Stimulated activated CD4-positive, alpha-beta T cell treated with anti-CD3 and anti-CD28 coated beads, Interleukin-1b, Interleukin-23, amount 100 ng/mL, for 4 hours (primary cell): ENCODE results near the gene TMEM50A.
"Not testable (repeated sequence)": the region's sequence is repeated elsewhere in the genome, so short reads cannot be mapped to it uniquely, and the experiment has no call there.

Source experiments
- DNase-seq, 2 donors: peaks; one replicate each; pipeline ENCODE4 v3.0.0-alpha.2; 2020; ENCODE audit warnings: low read depth in 2 of 2

Gene TMEM50A

DNA sequence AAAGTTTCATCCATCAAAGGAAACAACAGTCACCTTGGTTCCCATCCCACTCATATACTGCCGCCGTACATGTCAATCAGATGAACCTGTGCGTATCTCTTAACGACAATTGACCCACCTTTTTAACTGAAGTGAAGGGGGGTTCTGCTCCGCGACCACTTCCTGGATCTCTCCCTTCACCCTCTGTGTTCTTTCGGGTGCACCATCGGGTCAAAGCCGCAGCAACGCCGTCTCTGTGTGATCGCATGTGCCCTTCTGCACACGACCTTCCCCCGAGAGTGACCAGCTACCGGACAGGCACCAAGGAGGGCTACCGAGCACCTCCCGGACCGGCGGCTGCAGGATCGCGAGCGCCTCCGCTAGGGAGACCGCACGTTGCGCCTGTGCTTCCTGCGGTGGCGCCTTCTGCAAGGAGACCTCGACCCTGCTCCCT is 1.2 kb upstream of the TMEM50A start:
- not testable (repeated sequence) for DNase-seq

DNA sequence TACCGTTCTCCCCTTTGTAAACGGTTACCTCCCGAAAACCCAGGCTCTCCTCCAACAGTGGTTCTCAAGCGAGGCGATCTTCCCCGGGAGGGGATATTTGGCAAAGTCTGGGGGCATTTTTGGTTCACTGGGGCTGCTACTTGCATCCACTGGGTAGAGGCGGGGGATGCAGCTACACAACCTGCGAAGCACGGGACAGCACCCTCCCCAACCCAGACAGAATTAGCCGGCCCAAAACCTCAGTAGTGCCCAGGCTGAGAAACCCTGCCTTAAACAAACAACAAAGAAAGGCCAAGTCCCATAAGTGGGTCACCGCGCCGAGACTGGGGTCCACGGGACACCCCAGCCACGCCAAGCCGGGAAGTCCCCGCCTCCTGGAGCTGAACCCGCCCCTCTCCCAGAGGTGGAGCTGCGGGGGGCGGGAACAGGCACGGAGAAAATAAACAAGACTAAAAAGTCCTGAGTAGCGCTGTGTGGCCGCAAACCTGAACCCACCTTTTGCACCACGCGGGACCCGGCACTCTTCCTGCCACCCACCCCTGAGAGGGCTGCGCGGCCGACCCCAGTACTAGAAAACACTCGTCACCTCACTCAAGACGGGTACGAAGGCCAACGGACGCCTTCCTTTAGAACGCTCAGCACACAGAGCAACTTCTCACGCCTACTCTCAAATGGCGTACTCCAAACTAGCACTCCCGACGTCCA is 499 bp upstream of the TMEM50A start:
- not testable (repeated sequence) for DNase-seq

DNA sequence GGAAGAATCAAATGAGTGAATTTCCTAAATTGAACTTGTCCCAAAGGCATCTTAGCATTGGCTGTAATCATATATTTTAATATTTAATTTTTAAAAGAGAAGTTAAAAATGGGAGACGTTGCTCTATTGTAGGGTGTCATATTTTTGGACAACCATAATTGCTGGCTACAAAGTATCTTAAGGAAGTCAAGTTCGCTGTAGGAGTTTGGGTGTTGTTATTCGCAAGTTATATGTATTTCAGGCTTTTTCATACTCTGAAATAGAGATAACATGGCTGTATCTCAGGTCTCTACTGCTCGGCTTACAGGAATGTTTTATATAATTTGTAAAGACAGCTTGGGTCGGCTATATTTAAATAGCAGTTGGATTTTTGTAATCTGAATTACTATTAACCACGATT is 852 bp downstream of the TMEM50A start:
- no peak for DNase-seq

DNA sequence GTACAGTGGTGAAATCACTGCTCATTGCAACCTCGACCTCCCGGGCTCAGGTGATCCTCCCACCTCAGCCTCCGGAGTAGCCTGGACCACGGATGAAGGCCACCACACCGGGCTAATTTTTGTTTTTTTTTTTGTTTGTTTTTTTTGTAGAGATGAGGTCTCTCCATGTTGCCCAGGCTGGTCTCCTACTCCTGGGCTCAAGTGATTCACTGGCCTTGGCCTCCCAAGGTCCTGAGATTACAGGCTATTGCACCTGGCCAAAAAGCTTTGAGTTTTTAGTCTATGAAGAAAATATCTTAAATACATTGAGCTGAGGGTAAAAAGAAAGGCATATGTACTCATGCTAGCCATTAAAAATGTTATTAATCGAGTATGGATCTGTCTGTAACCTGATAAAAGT is 3.6 kb downstream of the TMEM50A start:
- no peak for DNase-seq

DNA sequence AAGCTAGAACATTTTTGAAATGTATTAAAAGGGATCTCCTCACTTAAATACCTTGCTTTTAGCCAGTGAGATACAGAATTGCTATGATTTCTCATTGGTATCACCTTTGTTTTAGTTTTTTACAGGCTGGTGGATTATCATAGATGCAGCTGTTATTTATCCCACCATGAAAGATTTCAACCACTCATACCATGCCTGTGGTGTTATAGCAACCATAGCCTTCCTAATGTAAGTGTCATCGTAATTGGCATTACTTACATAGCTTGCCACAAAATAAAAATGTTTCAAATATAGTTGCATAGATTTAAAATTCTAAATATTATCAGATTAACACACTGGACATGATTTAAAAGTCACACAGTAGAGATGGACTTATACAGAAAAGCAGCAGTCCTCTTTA is 4.7 kb downstream of the TMEM50A start:
- DNase-seq, result no peak

DNA sequence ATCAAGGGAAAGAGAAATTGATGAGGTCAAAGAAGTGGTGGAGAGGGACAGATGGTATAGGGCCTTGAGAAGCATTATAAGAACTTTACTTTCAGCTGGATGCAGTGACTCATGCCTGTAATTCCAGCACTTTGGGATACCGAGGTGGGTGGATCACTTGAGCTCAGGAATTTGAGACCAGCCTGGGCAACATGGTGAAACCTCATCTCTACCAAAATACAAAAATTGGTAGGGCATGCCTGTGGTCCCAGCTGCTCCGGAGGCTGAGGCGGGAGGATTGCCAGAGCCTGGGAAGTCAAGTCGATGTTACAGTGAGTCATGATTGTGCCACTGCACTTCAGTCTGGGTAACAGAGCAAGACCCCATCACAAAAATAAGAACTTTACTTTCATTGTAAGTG is 5.7 kb downstream of the TMEM50A start:
- DNase-seq, result no peak

DNA sequence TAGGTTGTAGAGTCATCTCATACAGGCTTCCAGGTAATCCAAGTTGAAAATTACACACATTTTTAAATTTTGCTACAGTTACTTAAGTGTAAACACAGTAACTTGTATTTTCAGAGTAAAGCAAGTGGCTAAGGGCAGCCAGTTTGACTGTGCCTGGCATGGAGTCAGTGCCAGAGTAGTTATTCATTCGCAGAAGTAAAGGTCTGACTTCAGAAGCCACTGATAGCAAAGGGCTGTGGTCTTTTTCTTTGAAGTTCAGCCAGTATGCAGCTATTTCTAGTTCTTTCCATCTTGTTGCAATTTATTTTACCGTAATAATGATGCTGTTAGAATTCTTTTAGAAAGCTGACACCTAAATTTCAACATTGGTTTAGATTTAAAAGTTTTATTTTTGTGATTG is 9.4 kb downstream of the TMEM50A start:
- DNase-seq, result no peak

DNA sequence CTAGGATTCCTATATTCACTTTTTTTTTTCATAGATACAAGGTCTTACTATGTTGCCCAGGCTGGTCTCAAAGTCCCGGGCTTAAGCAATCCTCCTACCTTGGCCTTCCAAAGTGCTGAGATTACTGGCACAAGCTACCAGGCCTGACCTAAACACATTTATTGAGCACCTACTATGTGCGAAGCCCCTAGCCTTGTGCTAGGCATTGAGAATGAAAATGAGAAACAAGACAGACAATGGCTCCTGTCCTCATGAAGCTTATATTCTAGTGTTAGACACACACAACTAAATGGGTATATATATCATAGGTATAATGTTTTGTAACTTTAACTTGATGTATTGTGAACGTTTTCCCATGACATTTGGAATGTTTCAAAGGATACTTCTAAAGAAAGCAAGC is 11.5 kb downstream of the TMEM50A start:
- no peak for DNase-seq

DNA sequence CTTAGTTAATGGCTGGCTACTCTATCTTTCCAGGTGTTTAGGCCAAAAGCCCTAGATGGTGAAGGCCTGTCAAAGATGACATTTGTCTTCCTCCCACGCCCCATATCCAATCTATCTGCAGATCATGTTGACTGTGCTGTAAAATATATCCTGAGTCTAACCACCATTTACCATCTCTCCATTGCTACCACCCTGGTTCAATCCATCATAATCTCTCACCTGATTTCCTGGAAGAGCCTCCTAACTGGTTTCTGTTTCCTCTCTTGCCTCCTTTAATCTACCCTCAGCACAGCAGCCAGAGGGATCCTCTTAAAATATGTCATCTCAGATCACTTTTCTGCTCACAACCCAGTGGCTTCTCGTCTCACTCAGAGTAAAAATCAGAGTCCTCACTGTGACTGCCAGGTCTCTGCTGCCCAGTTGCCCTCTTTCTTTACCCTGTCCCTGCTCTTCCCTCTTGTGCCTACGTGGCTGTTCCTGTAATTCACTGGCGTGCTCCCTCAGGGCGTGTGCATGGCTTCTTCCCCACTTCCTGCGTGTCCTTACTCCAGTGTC is 17.8 kb downstream of the TMEM50A start:
- DNase-seq, result no peak

DNA sequence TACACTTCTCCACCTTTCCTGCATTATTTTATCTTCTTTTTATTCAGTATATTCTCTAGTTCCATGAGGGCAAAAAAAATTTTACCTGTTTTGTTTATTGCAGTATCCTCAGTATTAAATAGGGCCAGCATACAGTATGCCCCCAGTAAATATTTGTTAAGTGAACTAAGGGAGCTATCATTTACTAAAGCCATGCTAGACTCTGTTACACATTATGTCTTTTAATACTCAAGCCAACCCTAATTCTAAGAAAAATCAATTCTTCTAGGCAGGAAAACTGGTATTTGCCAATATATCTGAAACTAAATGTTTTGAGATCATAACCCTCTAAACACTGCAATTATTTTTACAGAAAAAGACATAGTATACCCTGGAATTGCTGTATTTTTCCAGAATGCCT is 18.3 kb downstream of the TMEM50A start:
- DNase-seq, result no peak

DNA sequence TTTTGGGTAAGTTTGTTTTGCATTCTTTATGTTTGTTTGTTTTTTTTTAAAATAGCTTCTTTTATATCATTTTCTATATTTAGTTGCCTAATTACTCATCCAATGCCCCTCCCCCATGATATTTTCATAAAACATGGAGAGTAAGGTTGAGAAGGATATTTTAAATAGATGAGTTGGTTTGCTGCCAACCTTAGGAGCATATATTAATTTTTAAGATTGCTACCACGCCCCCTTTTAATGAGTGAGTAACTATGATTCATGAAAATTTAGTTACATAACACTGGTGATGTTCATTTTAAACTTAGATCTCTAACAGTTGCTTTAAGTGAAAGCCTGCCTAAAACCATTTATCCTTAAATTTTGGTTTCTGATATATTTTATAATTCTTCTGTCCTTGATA is 18.7 kb downstream of the TMEM50A start:
- no peak for DNase-seq

DNA sequence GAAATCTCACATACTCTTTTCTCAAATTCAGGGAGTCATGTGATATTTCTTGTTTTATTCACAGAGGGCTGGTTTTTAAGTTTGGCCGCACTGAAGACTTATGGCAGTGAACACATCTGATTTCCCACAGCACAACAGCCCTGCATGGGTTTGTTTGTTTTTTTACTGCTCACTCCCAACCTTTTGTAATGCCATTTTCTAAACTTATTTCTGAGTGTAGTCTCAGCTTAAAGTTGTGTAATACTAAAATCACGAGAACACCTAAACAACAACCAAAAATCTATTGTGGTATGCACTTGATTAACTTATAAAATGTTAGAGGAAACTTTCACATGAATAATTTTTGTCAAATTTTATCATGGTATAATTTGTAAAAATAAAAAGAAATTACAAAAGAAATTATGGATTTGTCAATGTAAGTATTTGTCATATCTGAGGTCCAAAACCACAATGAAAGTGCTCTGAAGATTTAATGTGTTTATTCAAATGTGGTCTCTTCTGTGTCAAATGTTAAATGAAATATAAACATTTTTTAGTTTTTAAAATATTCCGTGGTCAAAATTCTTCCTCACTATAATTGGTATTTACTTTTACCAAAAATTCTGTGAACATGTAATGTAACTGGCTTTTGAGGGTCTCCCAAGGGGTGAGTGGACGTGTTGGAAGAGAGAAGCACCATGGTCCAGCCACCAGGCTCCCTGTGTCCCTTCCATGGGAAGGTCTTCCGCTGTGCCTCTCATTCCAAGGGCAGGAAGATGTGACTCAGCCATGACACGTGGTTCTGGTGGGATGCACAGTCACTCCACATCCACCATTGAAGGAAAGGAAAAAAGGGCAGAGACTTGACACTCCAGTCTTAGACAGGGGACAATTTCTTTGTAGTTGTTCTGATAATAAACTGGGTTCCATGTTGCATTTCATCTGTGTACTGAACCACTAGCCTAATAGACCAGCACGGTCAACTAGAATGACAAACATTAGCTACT is 22.8 kb downstream of the TMEM50A start:
- DNase-seq, result no peak

DNA sequence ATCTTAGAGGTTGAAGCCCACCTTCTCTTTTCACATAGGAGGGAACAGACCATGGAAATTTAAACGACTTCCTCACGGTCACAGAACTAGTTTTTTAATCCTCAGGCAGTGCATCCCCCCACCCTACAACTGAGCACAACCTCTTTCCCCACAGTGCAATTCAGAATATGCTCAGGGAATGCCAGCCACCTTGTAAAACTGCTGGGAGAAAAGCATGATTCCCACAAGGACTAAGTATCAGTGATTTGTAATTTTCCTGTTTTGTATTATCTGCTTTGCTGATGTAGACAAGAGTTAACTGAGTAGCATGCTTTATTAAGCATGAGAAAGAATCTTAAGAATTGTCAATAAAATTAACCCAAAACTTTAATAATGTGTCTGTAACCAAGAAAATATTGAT is 23.8 kb downstream of the TMEM50A start:
- DNase-seq, result no peak

DNA sequence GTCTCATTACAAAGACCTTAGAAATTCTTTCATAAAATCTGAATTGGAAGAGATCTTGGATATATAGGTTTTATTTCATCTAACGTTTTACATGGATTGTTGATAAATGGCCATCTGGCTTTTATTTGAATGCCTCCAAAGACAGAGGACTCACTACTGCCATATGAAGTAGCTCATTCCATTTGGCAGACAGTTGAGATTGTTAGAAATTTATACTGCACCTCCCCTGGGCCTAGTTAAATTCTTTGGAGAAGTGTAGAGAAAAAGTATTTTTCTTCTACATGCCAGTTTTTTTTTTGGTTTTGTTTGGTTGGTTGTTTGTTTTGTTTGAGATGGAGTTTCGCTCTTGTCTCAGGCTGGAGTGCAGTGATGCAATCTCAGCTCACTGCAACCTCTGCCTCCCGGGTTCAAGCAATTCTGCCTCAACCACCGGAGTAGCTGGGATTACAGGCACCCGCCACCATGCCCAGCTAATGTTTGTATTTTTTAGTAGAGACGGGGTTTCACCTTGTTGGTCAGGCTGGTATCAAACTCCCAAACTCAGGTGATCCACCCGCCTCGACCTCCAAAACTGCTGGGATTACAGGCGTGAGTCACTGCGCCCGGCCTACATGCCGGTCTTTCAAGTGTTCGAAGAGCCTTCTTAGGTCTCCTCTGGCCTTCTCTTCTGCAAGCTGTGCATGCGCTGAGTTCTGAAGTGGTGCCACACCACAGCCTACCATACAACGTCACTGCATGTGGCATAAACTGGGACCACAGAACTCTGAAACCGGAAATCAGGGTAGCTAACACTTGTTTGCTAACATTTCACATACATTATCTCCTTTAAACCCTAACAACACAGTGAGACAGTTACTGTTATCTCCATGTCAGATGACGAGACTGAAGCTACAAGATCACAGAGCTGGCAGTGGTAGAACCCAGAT is 24.8 kb downstream of the TMEM50A start:
- not testable (repeated sequence) for DNase-seq

DNA sequence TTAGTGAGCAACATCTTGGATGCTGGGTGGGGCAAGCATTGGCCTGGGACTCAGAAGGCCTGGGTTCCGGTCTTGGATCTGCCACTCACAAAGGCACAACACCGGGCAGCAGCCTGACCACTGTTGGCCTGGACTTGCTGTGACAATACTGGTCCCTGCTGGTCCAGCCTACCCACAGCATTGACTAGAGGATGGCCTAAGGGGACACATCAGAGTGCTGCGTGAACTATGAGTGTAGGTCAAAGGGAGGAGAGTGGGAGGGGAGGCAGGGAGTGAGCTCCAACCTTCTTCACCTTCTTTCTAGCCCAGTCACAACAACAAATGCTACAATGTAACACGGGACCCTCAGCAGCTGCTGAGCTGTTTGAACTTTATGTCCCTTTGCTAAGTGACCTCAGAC is 31.1 kb downstream of the TMEM50A start:
- DNase-seq, result no peak

DNA sequence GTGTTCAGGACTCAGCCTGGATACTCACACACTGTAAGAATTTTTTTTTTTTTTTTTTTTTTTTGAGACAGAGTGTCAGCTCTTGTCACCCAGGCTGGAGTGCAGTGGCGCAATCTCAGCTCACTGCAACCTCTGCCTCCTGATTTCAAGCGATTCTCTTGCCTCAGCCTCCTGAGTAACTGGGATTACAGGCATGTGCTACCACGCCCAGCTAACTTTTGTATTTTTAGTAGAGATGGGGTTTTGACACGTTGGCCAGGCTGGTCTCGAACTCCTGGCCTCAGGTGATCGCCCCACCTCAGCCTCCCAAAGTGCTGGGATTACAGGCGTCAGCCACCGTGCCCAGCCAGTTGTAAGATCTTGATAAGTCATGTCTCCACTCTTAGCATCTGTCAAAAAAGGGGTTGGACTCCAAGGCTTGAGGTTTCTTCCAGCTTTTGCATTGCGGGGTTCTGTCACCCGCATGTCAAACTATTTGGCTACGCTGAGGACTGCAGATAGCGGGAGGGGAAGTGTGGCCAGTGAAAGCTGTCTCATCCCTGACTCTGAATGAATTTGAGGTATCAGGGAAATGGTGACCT is 31.6 kb downstream of the TMEM50A start:
- DNase-seq, result not testable (repeated sequence)

DNA sequence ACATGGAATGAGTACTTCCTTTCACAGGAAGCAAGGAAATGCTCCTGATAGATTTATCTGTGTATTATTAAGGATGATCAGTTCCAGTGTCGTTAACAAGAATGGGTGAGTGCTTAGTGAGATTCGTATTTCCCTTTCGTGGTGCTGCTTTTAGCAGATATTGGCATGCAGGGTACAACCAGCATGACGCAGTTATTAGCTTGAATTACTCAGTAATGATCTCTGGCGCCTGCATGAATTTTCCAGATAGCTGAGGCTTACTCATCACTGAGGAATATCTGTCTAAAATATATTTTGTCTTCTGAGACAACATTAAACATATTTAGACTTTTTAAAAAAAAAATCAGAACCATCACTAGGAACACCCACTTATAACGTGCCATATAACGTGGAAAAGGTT is 33.6 kb downstream of the TMEM50A start:
- not testable (repeated sequence) for DNase-seq

DNA sequence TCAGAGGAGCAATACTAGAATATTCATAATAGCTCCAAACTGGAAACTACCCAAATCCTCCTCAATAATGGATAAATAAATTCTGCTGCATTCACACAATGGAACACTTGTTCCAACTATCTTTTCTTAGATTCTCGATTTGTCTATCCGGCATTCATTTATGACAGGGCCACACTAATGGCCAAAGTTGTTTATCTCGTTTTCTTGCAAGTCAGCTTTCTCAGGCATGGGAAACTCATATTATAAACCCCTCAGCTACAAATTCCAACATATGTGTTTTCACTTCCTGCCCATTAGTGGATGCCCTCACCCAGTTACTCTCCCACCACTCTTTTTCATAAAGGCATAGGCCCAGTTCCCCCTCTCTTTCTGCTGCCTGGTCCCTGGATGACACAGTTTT is 40.2 kb downstream of the TMEM50A start:
- DNase-seq, result not testable (repeated sequence)

DNA sequence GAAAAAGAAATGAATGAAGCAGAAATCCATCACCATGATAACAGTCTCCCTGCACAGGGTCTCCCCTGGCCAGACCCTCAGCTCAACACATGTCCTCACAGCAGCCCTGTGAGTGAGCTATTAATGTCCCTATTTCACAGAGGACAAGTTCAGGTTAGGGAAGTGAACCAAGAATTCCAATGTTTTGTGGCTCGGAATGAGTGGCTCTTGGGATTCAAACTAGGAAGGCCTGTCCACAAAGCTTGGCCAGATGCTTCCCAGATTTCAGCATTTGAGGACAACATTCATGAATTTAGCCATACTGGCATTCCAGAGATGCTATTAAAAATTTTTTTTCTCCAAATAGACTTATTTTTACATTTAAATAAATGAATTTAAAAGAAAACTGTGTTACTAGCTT is 44.4 kb downstream of the TMEM50A start:
- DNase-seq, result not testable (repeated sequence)

DNA sequence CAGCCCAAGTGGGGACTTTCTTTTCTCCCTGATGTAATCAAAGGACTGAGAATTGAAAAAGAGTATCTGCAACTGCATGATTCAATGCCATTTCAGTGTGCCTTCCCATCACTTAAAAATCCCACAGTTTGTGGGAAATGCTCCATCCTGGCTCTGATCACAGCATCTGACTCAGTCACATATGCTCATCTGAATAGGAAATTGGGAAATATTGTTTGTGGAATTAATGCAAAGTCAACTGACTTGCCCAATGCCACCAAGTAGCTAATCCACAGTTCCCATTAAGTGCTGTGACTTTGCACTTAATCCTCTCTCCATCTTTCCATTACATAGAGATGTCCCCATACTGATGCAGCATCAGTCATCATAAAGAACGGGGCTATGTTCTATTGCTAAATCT is 45.0 kb downstream of the TMEM50A start:
- DNase-seq, result not testable (repeated sequence)

DNA sequence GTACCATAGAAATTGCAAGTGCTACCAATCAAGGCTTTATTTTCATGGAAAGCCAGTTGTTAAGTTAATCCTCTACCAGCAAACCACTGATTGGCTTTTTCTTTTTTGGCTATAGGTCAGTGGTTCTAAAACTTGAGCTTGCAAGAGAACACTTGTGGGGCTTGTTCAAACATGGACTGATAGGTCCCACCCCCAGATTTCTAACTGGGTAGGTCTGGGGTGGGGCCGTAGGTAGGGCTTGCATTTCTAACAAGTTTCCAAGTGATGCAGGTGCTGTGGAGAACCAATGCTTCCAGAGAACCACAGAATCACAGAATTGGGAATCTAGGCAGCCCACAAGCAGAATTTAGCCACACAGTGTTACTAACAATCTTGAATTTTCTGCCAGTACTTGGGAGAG is 45.7 kb downstream of the TMEM50A start:
- DNase-seq, result not testable (repeated sequence)
